AG09319 (cell line): Measurements from ENCODE around the gene SRGN.

Experiments
- DNase-seq: peaks from one replicate; pipeline ENCODE4 v3.0.0-alpha.2; 2010; ENCODE audit warnings: low read depth; ENCODE audit errors: extremely low read depth
- TF ChIP-seq, protein P1 (sequence below): IDR thresholded peaks from 2 replicates; pipeline ENCODE4 v1.5.1; 2011; ENCODE audit warnings: low read depth, mild to moderate bottlenecking, inconsistent platforms, low read length, moderate library complexity

SRGN gene

DNA sequence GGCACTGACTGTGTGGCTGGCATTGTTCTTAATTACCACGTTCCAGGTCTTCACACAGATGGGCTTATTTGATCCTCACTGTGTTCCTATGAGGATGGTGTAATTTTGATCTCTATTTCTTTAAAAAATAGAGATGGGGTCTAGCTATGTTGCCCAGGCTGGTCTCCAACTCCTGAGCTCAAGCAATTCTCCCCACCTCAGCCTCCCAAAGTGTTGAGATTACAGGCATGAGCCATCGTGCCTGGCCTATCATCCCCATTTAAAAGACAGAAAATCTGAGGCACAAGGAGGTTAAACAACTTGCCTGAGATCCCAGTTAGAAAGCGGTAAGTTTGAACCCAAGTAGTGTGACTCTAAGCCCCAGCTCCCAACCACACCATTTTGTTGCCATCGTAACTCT lies 17.0 kb upstream of the SRGN start:
- no peak for DNase-seq
- TF ChIP-seq, protein P1, sequence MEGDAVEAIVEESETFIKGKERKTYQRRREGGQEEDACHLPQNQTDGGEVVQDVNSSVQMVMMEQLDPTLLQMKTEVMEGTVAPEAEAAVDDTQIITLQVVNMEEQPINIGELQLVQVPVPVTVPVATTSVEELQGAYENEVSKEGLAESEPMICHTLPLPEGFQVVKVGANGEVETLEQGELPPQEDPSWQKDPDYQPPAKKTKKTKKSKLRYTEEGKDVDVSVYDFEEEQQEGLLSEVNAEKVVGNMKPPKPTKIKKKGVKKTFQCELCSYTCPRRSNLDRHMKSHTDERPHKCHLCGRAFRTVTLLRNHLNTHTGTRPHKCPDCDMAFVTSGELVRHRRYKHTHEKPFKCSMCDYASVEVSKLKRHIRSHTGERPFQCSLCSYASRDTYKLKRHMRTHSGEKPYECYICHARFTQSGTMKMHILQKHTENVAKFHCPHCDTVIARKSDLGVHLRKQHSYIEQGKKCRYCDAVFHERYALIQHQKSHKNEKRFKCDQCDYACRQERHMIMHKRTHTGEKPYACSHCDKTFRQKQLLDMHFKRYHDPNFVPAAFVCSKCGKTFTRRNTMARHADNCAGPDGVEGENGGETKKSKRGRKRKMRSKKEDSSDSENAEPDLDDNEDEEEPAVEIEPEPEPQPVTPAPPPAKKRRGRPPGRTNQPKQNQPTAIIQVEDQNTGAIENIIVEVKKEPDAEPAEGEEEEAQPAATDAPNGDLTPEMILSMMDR, result no peak

DNA sequence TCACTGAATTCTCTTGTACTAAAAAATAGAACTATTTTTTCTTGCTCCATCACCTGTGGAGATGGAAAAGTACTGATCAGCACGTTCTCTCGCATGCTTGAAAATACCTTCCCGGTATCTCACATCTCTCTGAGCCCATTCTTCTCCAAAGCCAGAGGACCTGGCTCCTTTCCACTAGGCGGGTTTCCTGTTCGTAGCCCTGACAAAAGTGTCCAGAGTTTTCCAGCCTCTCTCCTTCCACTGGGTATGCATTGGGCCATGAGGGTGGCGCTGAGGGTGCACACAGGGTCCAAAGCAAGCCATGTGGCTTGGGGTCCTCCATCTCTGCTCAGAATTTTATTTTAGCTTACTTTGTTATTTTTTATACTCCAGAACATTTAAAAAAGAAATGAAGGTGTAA lies 16.3 kb upstream of the SRGN start:
- TF ChIP-seq, protein P1, result no peak
- DNase-seq, result no peak

DNA sequence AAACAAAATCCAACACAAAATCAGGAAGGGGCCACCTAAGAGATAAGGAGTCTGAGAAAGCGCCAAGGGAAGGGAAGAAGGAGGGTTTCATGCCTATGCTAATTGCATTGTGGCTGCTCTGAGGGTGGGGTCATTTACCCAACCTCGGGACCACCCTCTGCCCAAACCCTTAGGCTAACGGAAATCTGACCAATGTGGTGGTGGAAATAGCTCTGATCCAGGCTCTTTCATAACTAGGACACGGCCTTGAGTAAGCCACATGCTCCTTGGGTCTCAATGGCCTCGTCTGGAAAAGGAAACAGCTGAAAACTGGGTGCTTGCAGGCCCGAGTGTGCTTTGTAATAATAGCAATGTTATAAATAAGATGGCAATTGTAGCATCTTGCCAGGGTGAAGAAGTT lies 14.9 kb upstream of the SRGN start:
- TF ChIP-seq, protein P1, result no peak
- no peak for DNase-seq

DNA sequence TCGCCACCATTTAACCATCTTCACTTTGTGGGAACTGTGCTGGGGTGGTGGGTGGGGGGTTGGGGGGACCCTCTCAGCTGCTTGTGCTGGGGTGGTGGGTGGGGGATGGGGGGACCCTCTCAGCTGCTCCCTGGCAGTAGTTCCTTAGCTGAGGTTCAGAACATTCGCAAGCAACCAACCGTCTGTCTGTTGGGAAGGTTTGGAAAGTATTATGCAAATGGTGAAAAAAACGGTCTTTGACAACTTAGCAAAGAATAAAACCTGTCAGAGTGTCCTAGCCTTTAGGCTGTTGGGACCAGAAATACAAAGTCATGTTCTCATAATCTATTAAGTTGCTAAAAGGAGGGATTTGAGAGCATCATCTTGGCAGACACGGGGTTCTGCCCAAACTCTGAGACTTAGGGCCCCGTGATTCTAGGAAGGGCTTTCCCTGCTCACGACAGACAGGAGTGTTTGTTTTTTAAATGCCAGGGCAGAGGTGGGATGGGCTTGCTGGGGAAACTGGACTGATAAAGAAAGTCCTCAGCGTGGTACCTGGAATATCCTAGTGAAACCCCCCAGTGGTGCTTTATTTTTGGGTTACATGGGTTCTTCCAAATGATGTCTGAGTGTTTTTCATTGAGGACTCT lies 14.1 kb upstream of the SRGN start:
- DNase-seq, result no peak
- TF ChIP-seq, protein P1, result no peak

DNA sequence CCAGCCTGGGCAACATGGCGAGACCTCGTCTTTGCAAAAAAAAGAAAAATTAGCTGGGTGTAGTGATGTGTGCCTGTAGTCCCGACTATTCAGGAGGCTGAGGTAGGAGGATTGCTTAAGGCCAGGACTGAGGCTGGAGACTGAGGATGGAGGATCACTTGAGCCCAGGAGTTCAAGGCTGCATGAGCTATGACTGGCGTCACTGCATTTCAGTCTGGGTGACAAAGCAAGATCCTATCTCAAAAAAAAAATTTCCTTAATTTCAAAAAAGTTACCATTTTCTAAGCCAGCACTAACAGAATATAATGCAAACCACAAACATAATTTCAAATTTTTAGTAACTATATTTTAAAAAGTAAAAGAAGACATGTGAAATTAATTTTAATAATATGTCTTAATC lies 13.4 kb upstream of the SRGN start:
- no peak for DNase-seq
- TF ChIP-seq, protein P1, result no peak

DNA sequence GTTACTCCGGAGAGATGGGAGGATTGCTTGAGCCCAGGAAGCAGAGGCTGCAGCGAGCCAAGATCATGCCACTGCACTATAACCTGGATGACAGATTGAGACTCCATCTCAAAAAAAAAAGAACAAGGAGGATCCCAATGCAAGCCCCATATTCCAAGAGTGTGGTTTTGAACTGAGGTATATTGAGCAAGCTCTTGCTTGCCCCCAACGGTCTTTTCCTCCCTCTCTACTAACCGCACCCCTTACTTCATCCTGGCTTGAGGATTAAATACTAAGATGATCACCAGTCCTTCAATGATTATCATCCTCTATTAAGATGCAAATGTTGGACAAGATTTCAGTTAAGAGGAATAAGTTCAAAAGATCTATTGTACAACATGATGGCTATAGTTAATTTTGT lies 12.5 kb upstream of the SRGN start:
- TF ChIP-seq, protein P1, result no peak
- DNase-seq, result no peak

DNA sequence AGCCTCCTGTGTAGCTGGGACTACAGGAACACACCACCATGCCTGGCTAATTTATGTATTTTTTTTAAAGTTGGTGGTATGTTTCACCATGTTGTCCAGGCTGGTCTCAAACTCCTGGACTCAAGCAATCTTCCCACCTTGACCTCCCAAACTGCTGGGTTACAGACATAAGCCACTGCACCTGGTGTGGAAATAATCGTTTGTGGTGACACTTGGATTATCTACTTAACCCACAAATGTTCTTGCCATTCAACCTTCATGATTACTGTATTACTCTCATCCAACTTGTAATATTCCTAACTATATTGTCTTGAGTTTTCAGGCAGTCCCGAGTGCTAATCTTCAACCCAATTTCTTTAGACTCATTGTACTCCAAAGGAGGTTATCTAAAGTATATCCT lies 9.6 kb upstream of the SRGN start:
- TF ChIP-seq, protein P1, result no peak
- DNase-seq, result no peak
